H1 (cell line): Measurements from ENCODE around the gene OXER1. TPM values are rescaled to one million over a fixed set of nuclear protein-coding genes. Genes with fewer than 3 reads are reported as not detected.
A peak's percentile ranks its signal among the peaks of the same experiment; 100 is the strongest.

Experiments
- CTCF ChIA-PET: fragments of 300-600 bp; sonication (Branson Sonifier 250); formaldehyde crosslinking; loops from one replicate; lab custom pipeline; 2021; ENCODE audit not compliant: partially characterized antibody; lab: Charles Lee
- POLR2A ChIA-PET: fragments of 300-600 bp; sonication (Branson Sonifier 250); formaldehyde crosslinking; loops from one replicate; lab custom pipeline; 2021; ENCODE audit warnings: inconsistent platforms; ENCODE audit not compliant: partially characterized antibody; lab: Charles Lee
- DNase-seq, 2 experiments: peaks; one replicate each; pipeline versions ENCODE4 v3.0.0 to v3.0.0-alpha.2; 2010 to 2022; ENCODE audit warnings: low spot score in 2 of 2, low read depth in 1 of 2, mixed read lengths in 1 of 2
- FAIRE-seq: peaks from 2 replicates; lab custom pipeline; 2011; peaks lifted over from hg19 to GRCh38; lab: Jason Lieb, UNC
- H2AFZ ChIP-seq: 2 replicates; pipeline ENCODE4 v1.8.1; 2012; ENCODE audit warnings: low read length, inconsistent platforms
- H2AK5ac ChIP-seq: 2 replicates; pipeline ENCODE4 v1.6.1; 2013; ENCODE audit warnings: low read depth, low read length
- H2BK120ac ChIP-seq: replicated peaks from 2 replicates; pipeline ENCODE3; 2013; ENCODE audit warnings: low read depth, low read length, inconsistent platforms
- H2BK12ac ChIP-seq: 2 replicates; pipeline ENCODE4 v1.6.1; 2013; ENCODE audit warnings: low read depth, low read length
- H2BK15ac ChIP-seq: 2 replicates; pipeline ENCODE4 v1.6.1; 2013; ENCODE audit warnings: low read length
- H2BK20ac ChIP-seq: 2 replicates; pipeline ENCODE4 v1.6.1; 2013; ENCODE audit warnings: low read length
- H2BK5ac ChIP-seq: 2 replicates; pipeline ENCODE4 v1.6.1; 2013; ENCODE audit warnings: low read depth, low read length
- H3K14ac ChIP-seq: 2 replicates; pipeline ENCODE4 v1.6.1; 2013; ENCODE audit warnings: inconsistent platforms; ENCODE audit not compliant: insufficient read length
- H3K18ac ChIP-seq: 2 replicates; pipeline ENCODE4 v1.6.1; 2013; ENCODE audit warnings: low read length; ENCODE audit errors: extremely low read depth
- H3K23ac ChIP-seq: 2 replicates; pipeline ENCODE4 v1.6.1; 2013; ENCODE audit warnings: inconsistent platforms; ENCODE audit not compliant: insufficient read length
- H3K23me2 ChIP-seq: 2 replicates; pipeline ENCODE4 v1.6.1; 2013; ENCODE audit warnings: low read depth, low read length
- H3K27ac ChIP-seq: 2 replicates; pipeline ENCODE4 v1.6.1; 2011; ENCODE audit warnings: low read depth, low read length, inconsistent platforms
- H3K27me3 ChIP-seq, 4 experiments: replicated peaks in 1 of 4; 1 replicate in 1 of 4; 2 replicates in 3 of 4; pipeline versions ENCODE4 v1.6.1 to v1.8.1; 2011 to 2013; ENCODE audit warnings: low read length in 3 of 4, mild to moderate bottlenecking in 3 of 4, inconsistent platforms in 2 of 4, mixed read lengths in 2 of 4, moderate library complexity in 1 of 4; ENCODE audit not compliant: control insufficient read depth in 3 of 4, insufficient read depth in 3 of 4; ENCODE audit errors: extremely low read depth in 1 of 4
- H3K36me3 ChIP-seq, 4 experiments: 2 replicates each; pipeline versions ENCODE4 v1.6.1 to v1.8.1; 2011 to 2013; ENCODE audit warnings: mild to moderate bottlenecking in 4 of 4, low read length in 3 of 4, moderate library complexity in 2 of 4, control low read depth in 1 of 4, inconsistent platforms in 1 of 4; ENCODE audit not compliant: insufficient read depth in 4 of 4, control insufficient read depth in 2 of 4
- H3K4ac ChIP-seq: replicated peaks from 2 replicates; pipeline ENCODE3; 2013; ENCODE audit warnings: low read length, low read depth, mixed read lengths, inconsistent platforms; ENCODE audit not compliant: insufficient read length
- H3K4me1 ChIP-seq, 4 experiments: replicated peaks in 1 of 4; 1 replicate in 1 of 4; 2 replicates in 3 of 4; pipeline versions ENCODE4 v1.6.1 to v1.8.1; 2011 to 2013; ENCODE audit warnings: low read length in 3 of 4, inconsistent platforms in 2 of 4, mixed read lengths in 1 of 4; ENCODE audit not compliant: insufficient read depth in 4 of 4, control insufficient read depth in 3 of 4
- H3K4me2 ChIP-seq, 2 experiments: 2 replicates each; pipeline versions ENCODE4 v1.6.1 to v1.8.1; 2011 to 2013; ENCODE audit warnings: low read depth in 2 of 2, low read length in 2 of 2, control low read depth in 1 of 2, inconsistent platforms in 1 of 2, mild to moderate bottlenecking in 1 of 2; ENCODE audit not compliant: insufficient read depth in 1 of 2
- H3K4me3 ChIP-seq, 4 experiments: fragments of 200-600, 300-600 bp in 1 of 4; sonication (generic), shearing (Covaris generic), sonication (Bioruptor Twin) in 1 of 4; 2 replicates each; pipeline versions ENCODE4 v1.5.1 to v1.8.1; 2011 to 2016; ENCODE audit warnings: low read length in 4 of 4, low read depth in 3 of 4, control low read depth in 2 of 4, inconsistent platforms in 2 of 4, mild to moderate bottlenecking in 2 of 4, mixed read lengths in 1 of 4, moderate library complexity in 1 of 4; ENCODE audit not compliant: insufficient read depth in 2 of 4; ENCODE audit errors: extremely low read depth in 1 of 4
- H3K56ac ChIP-seq: replicated peaks from 2 replicates; pipeline ENCODE3; 2013; ENCODE audit warnings: low read depth, mild to moderate bottlenecking, mixed read lengths, low read length, inconsistent platforms; ENCODE audit not compliant: insufficient read length
- H3K79me1 ChIP-seq: 2 replicates; pipeline ENCODE4 v1.6.1; 2013; ENCODE audit warnings: low read depth, low read length, control low read depth
- H3K79me2 ChIP-seq, 2 experiments: 2 replicates each; pipeline versions ENCODE4 v1.6.1 to v1.8.1; 2012 to 2013; ENCODE audit warnings: low read length in 2 of 2, mild to moderate bottlenecking in 2 of 2, inconsistent platforms in 1 of 2; ENCODE audit not compliant: insufficient read depth in 2 of 2, control insufficient read depth in 1 of 2
- H3K9ac ChIP-seq, 4 experiments: replicated peaks in 1 of 4; 1 replicate in 1 of 4; 2 replicates in 3 of 4; pipeline versions ENCODE4 v1.6.1 to v1.8.1; 2011 to 2013; ENCODE audit warnings: low read depth in 3 of 4, low read length in 3 of 4, control low read depth in 2 of 4, mild to moderate bottlenecking in 2 of 4, moderate library complexity in 2 of 4, inconsistent platforms in 1 of 4; ENCODE audit errors: extremely low read depth in 1 of 4
- H3K9me3 ChIP-seq, 2 experiments: 2 replicates each; pipeline versions ENCODE4 v1.6.1 to v1.8.1; 2012 to 2013; ENCODE audit warnings: mild to moderate bottlenecking in 2 of 2, moderate library complexity in 2 of 2, control low read depth in 1 of 2, inconsistent platforms in 1 of 2, low read depth in 1 of 2, low read length in 1 of 2, mixed read lengths in 1 of 2; ENCODE audit not compliant: insufficient read depth in 2 of 2
- H4K20me1 ChIP-seq, 2 experiments: replicated peaks in 1 of 2; 2 replicates each; pipeline versions ENCODE3 to v1.8.1; 2011 to 2013; ENCODE audit warnings: inconsistent platforms in 2 of 2, low read length in 2 of 2, mild to moderate bottlenecking in 1 of 2; ENCODE audit not compliant: insufficient read depth in 2 of 2, control insufficient read depth in 1 of 2
- H4K5ac ChIP-seq: 2 replicates; pipeline ENCODE4 v1.6.1; 2013; ENCODE audit warnings: low read length, low read depth, mixed read lengths, inconsistent platforms; ENCODE audit not compliant: insufficient read length
- H4K8ac ChIP-seq: 2 replicates; pipeline ENCODE4 v1.8.0; 2013; ENCODE audit warnings: mild to moderate bottlenecking, moderate library complexity, low read length, inconsistent platforms; ENCODE audit not compliant: insufficient read depth; ENCODE audit errors: extremely low read depth
- H4K91ac ChIP-seq: replicated peaks from 2 replicates; pipeline ENCODE3; 2013; ENCODE audit warnings: low read length, mixed read lengths, inconsistent platforms; ENCODE audit not compliant: insufficient read length
- EGR1 ChIP-seq: IDR thresholded peaks from 2 replicates; pipeline ENCODE4 v1.6.1; 2011; ENCODE audit warnings: low read depth, low read length, borderline replicate concordance
- RFX5 ChIP-seq: IDR thresholded peaks from 2 replicates; pipeline ENCODE4 v1.6.1; 2011; ENCODE audit warnings: low read depth, low read length, improper control_type of control experiment, borderline replicate concordance
- SP2 ChIP-seq: IDR thresholded peaks from 2 replicates; pipeline ENCODE4 v1.6.1; 2012; ENCODE audit warnings: mild to moderate bottlenecking, low read length, inconsistent platforms
- SP4 ChIP-seq: IDR thresholded peaks from 2 replicates; pipeline ENCODE4 v1.6.1; 2012; ENCODE audit warnings: low read length, inconsistent platforms
- WGBS, 2 experiments: shearing (Covaris generic) in 1 of 2; methylation state at CpG; one replicate each; pipeline versions ENCODE4 v1.1.6 to v1.1.7; 2013 to 2015; ENCODE audit warnings: low lambda C conversion rate in 2 of 2, mixed read lengths in 2 of 2, inconsistent platforms in 1 of 2, low coverage in 1 of 2, missing lambda C conversion rate in 1 of 2; ENCODE audit not compliant: insufficient replicate concordance in 2 of 2, insufficient coverage in 1 of 2, insufficient read length in 1 of 2; ENCODE audit errors: extremely low coverage in 1 of 2, missing lambda C conversion rate in 1 of 2; 5-methylcytosine and 5-hydroxymethylcytosine counted together
- polyA plus RNA-seq, 7 experiments: library from polyadenylated mRNA; depleted of rRNA in 3 of 7; stranded (reverse) in 5 of 7; unstranded in 2 of 7; fragments of >200 nt in 5 of 7; fragments of 200-250 nt in 2 of 7; gene quantifications; 1 replicate in 5 of 7; 2 replicates in 1 of 7; 4 replicates in 1 of 7; pipeline versions ENCODE4 v1.2.1 to v1.2.3, GENCODE V29; 2011 to 2013; ENCODE audit warnings: missing spikeins in 2 of 7, mixed read lengths in 2 of 7
- total RNA-seq: library from RNA; stranded (reverse); fragmentation: NEBNext Ultra II Directional; extraction: Animal tissue kit (Norgen Biotek cat#: 25700); gene quantifications from 2 replicates; pipeline ENCODE4 v1.2.1, GENCODE V29; 2021

The OXER1 gene
- total and polyA plus RNA-seq, 2 of the 8 experiments (the other 6 are each of a cell fraction or from before 2014, with no cell fraction given): 1.2 to 2.9 TPM

DNA sequence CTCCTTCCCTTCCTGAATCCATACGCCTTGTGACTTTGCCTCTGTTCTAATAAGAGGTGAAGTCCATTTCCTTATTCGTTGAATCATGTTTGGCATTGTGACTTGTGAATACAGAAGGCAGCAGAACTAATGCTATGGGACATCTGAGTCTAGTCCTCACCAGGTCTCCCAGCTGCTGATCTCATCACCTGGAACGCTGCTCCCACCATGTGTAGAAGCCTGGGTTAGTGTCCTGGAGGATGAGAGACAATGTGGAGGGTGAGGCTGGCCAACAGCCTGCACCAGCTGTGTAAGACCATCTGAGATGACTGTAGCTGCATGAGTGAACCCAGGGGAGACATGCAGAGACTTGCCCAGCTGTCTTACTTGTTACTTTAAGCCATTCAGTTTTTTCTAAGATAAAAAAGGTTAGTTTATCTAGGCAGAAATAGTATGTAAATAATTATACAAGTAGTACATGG is 31.9 kb upstream of the OXER1 start:
- Histone ChIP-seq H4K91ac (peak overlapping the region; percentile 5), H3K4me1 (peaks cover 2 to 6% (median 4%) of the 10 kb centered on the region in 4 experiments; a peak in 6 of 7 replicates), H3K4me2 (no peak overlapping the region), H3K79me1 (no peaks in the 10 kb centered on the region), H3K23me2 (peaks cover 9% of the 10 kb centered on the region; the same call in 1 of the 2 replicates), H3K27me3 (peaks cover 0 to 18% (median 14%) of the 10 kb centered on the region in 4 experiments; a peak in 6 of 7 replicates), H3K14ac (no peak overlapping the region), H2BK120ac (no peak overlapping the region), H3K79me2 (no peaks in the 10 kb centered on the region), H3K4me3 (no peak overlapping the region), H3K36me3 (no peaks in the 10 kb centered on the region), H4K8ac (no peak overlapping the region), H2AFZ (no peak overlapping the region), H3K27ac (no peak overlapping the region), H2BK12ac (no peak overlapping the region), H3K4ac (no peak overlapping the region), H3K9ac (no peak overlapping the region; a peak in 1 of 7 replicates), H4K5ac (no peak overlapping the region), H2BK5ac (no peak overlapping the region), H2AK5ac (no peak overlapping the region), H3K18ac (no peak overlapping the region), H2BK15ac (peak overlapping the region; percentile 75; the same call in 1 of the 2 replicates), H3K56ac (no peak overlapping the region), H2BK20ac (no peak overlapping the region), H3K23ac (no peak overlapping the region), H4K20me1 (no peaks in the 10 kb centered on the region), H3K9me3 (no peaks in the 10 kb centered on the region)
- POLR2A ChIA-PET: interaction anchor here (1.2 kb wide), 1 partner anchor 14 kb away, joined by 5 read pairs; no protein-coding TSS in a partner anchor
- 65% methylated on average over 3 of the region's 3 CpGs; no CpG with 5 or more reads in 1 of the 2 experiments for WGBS, 2 experiments
- no peak for TF ChIP-seq RFX5
- no peak for TF ChIP-seq EGR1
- TF ChIP-seq SP4: no peak
- TF ChIP-seq SP2: no peak
- FAIRE-seq: no peak
- DNase-seq: no peak
- CTCF ChIA-PET: interaction anchor here (0.9 to 1.5 kb wide), 3 partner anchors 15 to 102 kb away, joined by 3 to 6 read pairs (median 3); no protein-coding TSS in a partner anchor
